Fibroblast of skin of right biceps (primary cell): ENCODE measurements around the gene ECE1.
"Not testable (repeated sequence)": the region's sequence is repeated elsewhere in the genome, so short reads cannot be mapped to it uniquely, and the experiment has no call there.

Experiments used
- DNase-seq: peaks from one replicate; pipeline ENCODE4 v3.0.0-alpha.2; 2013

Gene ECE1

DNA sequence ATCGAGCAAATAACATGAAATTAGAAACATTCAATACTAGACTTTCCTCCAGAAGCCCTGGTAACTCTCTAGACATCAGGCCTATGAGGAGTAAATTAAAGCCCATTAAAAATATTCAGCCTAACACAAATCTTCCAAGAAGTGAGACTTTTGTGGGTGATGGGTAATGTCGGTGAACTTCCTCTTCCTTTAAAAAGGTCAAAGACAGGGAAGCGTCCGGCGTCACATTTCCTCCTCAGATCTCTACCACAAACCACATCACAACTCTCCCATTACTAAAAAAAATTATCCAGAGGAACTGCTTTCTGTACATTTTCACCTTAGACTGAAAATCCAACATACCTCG, 115.0 kb downstream of the ECE1 start:
- peak; percentile 52 for DNase-seq

DNA sequence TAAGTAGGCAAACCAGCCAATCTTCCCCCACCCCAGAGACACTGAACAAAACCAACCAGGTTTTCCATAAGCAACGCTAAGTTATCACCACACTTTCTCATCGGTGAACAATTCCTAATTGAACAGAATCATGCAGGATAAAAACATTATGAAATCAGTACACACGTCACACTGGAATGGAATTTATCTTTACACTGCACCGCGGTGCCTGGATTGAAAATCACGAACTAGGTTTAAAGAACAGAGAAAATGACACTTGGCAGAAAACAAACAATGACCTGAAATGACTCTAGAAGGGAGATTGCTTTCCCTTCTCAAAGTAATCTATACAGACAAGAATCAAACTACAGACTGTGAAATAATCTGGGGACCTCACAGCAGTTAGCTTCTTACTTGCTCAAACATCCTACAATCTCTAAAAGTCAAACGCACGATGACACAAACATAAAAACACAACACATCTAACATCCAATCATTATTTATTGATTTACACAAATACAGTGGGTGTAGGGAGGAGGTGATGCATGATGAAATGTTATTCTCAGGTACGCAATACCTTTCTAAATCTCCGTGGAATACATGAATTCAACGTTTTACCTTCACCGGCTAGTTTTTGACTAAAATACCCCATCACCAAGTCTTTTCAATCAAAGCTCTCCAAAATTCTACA, 115.5 kb downstream of the ECE1 start:
- peak; percentile 82 for DNase-seq

DNA sequence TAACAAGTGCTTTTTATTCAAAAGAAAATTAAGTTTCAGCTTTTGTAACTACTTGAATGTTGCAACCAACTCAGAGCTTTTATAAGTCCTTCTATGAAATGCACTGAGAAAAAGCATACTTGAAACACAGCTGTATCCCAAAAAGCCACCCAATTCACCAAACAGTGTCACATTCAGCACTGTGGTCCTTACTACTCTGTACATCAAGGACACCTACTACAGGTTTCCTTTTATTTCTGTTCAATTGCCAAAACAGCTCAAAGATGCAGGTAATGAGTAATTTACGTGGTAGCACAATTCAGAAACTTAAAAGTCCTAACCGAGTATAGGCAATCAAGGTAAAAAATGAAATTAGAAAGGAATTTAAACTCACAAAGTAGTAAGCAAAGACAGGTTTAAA, 116.0 kb downstream of the ECE1 start:
- no peak for DNase-seq

DNA sequence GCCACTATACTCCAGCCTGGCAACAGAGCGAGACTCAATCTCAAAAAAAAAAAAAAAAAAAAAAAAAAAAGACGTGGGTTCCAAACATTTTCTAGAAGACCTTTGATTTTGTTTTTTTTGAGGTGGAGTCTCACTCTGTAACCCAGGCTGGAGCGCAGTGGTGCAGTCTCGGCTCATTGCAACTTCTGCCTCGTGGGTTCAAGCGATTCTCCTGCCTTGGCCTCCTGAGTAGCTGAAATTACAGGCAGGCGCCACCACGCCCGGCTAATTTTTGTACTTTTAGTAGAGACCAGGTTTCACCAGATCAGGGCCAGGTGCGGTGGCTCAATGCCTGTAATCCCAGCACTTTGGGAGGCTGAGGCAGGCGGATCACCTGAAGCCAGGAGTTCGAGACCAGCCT, 117.2 kb downstream of the ECE1 start:
- DNase-seq = not testable (repeated sequence)

DNA sequence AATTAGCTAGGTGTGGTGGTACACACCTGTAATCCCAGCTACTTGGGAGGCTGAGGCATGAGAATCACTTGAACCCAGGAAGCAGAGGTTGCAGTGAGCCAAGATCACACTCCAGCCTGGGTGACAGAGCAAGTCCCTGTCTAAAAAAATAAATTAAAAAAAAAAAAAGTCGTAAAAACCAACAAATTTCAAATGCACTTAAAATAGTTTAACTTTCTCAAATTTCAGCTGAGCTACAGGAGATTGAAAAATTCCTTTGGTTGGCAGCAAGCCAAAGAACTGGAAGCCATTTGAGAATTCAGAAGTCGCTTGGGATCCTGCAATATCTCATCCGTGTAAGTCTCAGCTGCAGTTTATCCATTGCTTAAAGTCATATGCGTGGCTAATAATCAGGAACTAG, 119.4 kb downstream of the ECE1 start:
- peak; percentile 76 for DNase-seq

DNA sequence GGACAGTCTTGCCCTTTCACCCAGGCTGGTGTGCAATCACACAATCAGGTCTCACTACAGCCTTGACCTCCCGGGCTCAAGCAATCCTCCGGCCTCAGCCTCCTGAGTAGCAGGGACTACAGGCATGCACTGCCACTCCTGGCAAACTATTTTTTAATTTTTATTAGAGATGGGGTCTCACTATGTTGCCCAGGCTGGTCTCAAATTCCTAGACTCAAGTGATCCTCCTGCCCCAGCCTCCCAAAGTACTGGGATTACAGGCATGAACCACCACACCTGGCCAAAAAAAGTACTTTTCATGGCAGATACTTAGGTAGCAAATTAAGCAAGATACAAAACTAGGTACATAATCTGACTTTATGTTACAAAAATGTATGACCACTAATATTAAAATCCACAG, 121.8 kb downstream of the ECE1 start:
- no peak for DNase-seq
